Stomach (tissue), 4 donors: ENCODE data around the gene TMEM191C.
A peak's percentile ranks its signal among the peaks of the same experiment; 100 is the strongest.

Source experiments
- CTCF ChIP-seq, 7 experiments: fragments of 450-650 bp in 4 of 7; fragments of 200-600 bp in 3 of 7; sonication (generic) in 3 of 7; IDR thresholded peaks; one replicate each; pipeline ENCODE4 v1.5.1; 2016 to 2019; ENCODE audit warnings: antibody characterized with exemption in 7 of 7, control low read depth in 2 of 7, mild to moderate bottlenecking in 1 of 7
- EP300 ChIP-seq: sonication (generic); formaldehyde crosslinking; IDR thresholded peaks from one replicate; pipeline ENCODE4 v1.6.1; 2017; ENCODE audit warnings: antibody characterized with exemption
- POLR2A ChIP-seq, 4 donors: fragments of 450-650 bp; IDR thresholded peaks; one replicate each; pipeline ENCODE4 v1.6.1; 2016; ENCODE audit warnings: antibody characterized with exemption in 4 of 4, control low read depth in 2 of 4, mild to moderate bottlenecking in 1 of 4, moderate library complexity in 1 of 4
- POLR2AphosphoS5 ChIP-seq, 3 donors: sonication (generic); formaldehyde crosslinking; IDR thresholded peaks; one replicate each; pipeline ENCODE4 v1.6.1; 2016; ENCODE audit warnings: antibody characterized with exemption in 3 of 3

GRCh38 chr22:21457023-21457787 is 10.0 kb upstream of the TMEM191C start:
- TF ChIP-seq CTCF (IDR thresholded peaks at IDR 0.05) (no peak), POLR2A (IDR thresholded peaks at IDR 0.05) (no peak), POLR2AphosphoS5 (IDR thresholded peaks at IDR 0.05) (peak in 1 of 3 donors; percentile 32), EP300 (no peak)
